GM13976 (cell line): ENCODE measurements around the gene NRTN.

Experiments used
- DNase-seq: peaks from one replicate; pipeline ENCODE4 v3.0.0; 2012; ENCODE audit warnings: low spot score
- CTCF ChIP-seq: IDR thresholded peaks from 2 replicates; pipeline ENCODE4 v1.5.1; 2012; ENCODE audit warnings: borderline replicate concordance, mild to moderate bottlenecking; ENCODE audit not compliant: insufficient read depth; ENCODE audit errors: extremely low read depth, missing control alignments, control extremely low read depth
- in situ Hi-C: fragments of 300-500 bp; cut with MboI; formaldehyde crosslinking; loops from one replicate; pipeline ENCODE4 v1.12.0; 2022; ENCODE audit warnings: low sequenced_read_pairs, mixed read lengths, inconsistent platforms; ENCODE audit not compliant: unreplicated experiment

NRTN gene

GRCh38 chr19:5827891-5828660 lies 23.2 kb downstream of the NRTN start:
- in situ Hi-C loops, result no loop called here
- no peak for TF ChIP-seq CTCF

GRCh38 chr19:5828661-5829566 lies 24.0 kb downstream of the NRTN start:
- peak; percentile 77 for DNase-seq
- in situ Hi-C loops, result no loop called here
- no peak for TF ChIP-seq CTCF

More at GRCh38 chr19:5827891-5828660, 23.2 kb downstream of the NRTN start:
- peak; percentile 99 for DNase-seq

GRCh38 chr19:5829567-5830310 lies 24.9 kb downstream of the NRTN start:
- in situ Hi-C loops, result no loop called here
- no peak for DNase-seq
- TF ChIP-seq CTCF, result no peak

- DNase-seq, result no peak
- in situ Hi-C loops, result no loop called here
- TF ChIP-seq CTCF, result no peak
These were observed 26.3 kb downstream of the NRTN start for GRCh38 chr19:5831159-5831558.

- no peak for TF ChIP-seq CTCF
- in situ Hi-C loops, result no loop called here
These were observed 27.2 kb downstream of the NRTN start for GRCh38 chr19:5832061-5832460.

More at GRCh38 chr19:5832061-5832460, 27.2 kb downstream of the NRTN start:
- DNase-seq, result no peak
